Spleen (tissue), 7 donors: ENCODE results near the gene AVPR2.

ENCODE experiments used
- CTCF ChIP-seq, 11 experiments: fragments of 200-600 bp in 7 of 11; fragments of 450-650 bp in 4 of 11; sonication (generic) in 4 of 11; IDR thresholded peaks in 8 of 11; conservative IDR thresholded peaks in 3 of 11; 1 replicate in 7 of 11; 2 replicates in 4 of 11; pipeline versions ENCODE4 v1.4.0 to v1.8.0; 2016 to 2021; ENCODE audit warnings: antibody characterized with exemption in 11 of 11, inconsistent platforms in 4 of 11, mild to moderate bottlenecking in 1 of 11
- POLR2A ChIP-seq, 3 donors: fragments of 450-650 bp; IDR thresholded peaks; one replicate each; pipeline ENCODE4 v1.5.1; 2017; ENCODE audit warnings: antibody characterized with exemption in 3 of 3, mild to moderate bottlenecking in 1 of 3
- POLR2AphosphoS5 ChIP-seq, 3 donors: sonication (generic); formaldehyde crosslinking; IDR thresholded peaks; one replicate each; pipeline ENCODE4 v1.5.1; 2017; ENCODE audit warnings: antibody characterized with exemption in 3 of 3
- donor health status: DM: no; HTN: no; CAD: no; lungs with moderate emphysema.
- donor health status: DM: no; HTN: no; CAD: no.
- donor health status: DM: no; HTN: no; CAD: no.

- TF ChIP-seq POLR2A (IDR thresholded peaks at IDR 0.05) (no peak), CTCF (IDR thresholded peaks at IDR 0.05 in 8 of 11, conservative IDR thresholded peaks at IDR 0.05 in 3 of 11) (no peak), POLR2AphosphoS5 (IDR thresholded peaks at IDR 0.05) (no peak)
These were observed 34.2 kb upstream of the AVPR2 start for GRCh38 chrX:153870288-153870690.
